Loucy (cell line): ENCODE data around the gene CCT3.

Source experiments
- H2AFZ ChIP-seq: fragments of 200-600 bp; sonication (generic); 2 replicates; pipeline ENCODE4 v1.6.0; 2016; ENCODE audit warnings: antibody characterized with exemption, mild to moderate bottlenecking, low read length, moderate library complexity
- H3F3A ChIP-seq: fragments of 200-600 bp; 2 replicates; pipeline ENCODE4 v1.6.0; 2016; ENCODE audit warnings: antibody characterized with exemption, low read depth, mild to moderate bottlenecking
- H3K27me3 ChIP-seq: fragments of 200-600 bp; sonication (generic); 2 replicates; pipeline ENCODE4 v1.6.1; 2014; ENCODE audit warnings: low read length, mild to moderate bottlenecking; ENCODE audit not compliant: insufficient read depth, poor library complexity, severe bottlenecking
- H3K36me3 ChIP-seq: fragments of 200-600 bp; sonication (generic); 2 replicates; pipeline ENCODE4 v1.6.1; 2016; ENCODE audit warnings: low read length; ENCODE audit not compliant: insufficient read depth
- H3K4me1 ChIP-seq: fragments of 200-600 bp; sonication (generic); 2 replicates; pipeline ENCODE4 v1.5.1; 2014; ENCODE audit warnings: low read length, mild to moderate bottlenecking; ENCODE audit not compliant: insufficient read depth, poor library complexity, severe bottlenecking
- H3K4me2 ChIP-seq: fragments of 200-600 bp; sonication (generic); 2 replicates; pipeline ENCODE4 v1.6.0; 2014; ENCODE audit warnings: antibody characterized with exemption, low read length, low read depth, mild to moderate bottlenecking; ENCODE audit not compliant: poor library complexity, severe bottlenecking
- H3K4me3 ChIP-seq: fragments of 200-600 bp; sonication (generic); 2 replicates; pipeline ENCODE4 v1.5.1; 2014; ENCODE audit warnings: low read length, mild to moderate bottlenecking, mixed read lengths; ENCODE audit not compliant: poor library complexity, severe bottlenecking
- H3K79me2 ChIP-seq: fragments of 200-600 bp; sonication (generic); 2 replicates; pipeline ENCODE4 v1.6.1; 2014; ENCODE audit warnings: low read length; ENCODE audit not compliant: insufficient read depth
- H3K9ac ChIP-seq: fragments of 200-600 bp; sonication (generic); 2 replicates; pipeline ENCODE4 v1.6.0; 2014; ENCODE audit warnings: mild to moderate bottlenecking, low read depth, low read length, moderate library complexity; ENCODE audit not compliant: poor library complexity, severe bottlenecking
- H3K9me2 ChIP-seq: fragments of 200-600 bp; sonication (generic); replicated peaks from 2 replicates; pipeline ENCODE4 v1.6.1; 2016; ENCODE audit warnings: low read depth, low read length, mixed read lengths
- H3K9me3 ChIP-seq: fragments of 200-600 bp; sonication (generic); 2 replicates; pipeline ENCODE4 v1.6.1; 2014; ENCODE audit warnings: mild to moderate bottlenecking, antibody characterized with exemption, low read length, low read depth; ENCODE audit not compliant: insufficient read depth
- H4K20me1 ChIP-seq: fragments of 200-600 bp; sonication (generic); 2 replicates; pipeline ENCODE4 v1.6.0; 2014; ENCODE audit warnings: antibody characterized with exemption, low read length, mild to moderate bottlenecking; ENCODE audit not compliant: insufficient read depth, poor library complexity, severe bottlenecking
- EZH2phosphoT487 ChIP-seq: fragments of 200-600 bp; IDR thresholded peaks from 2 replicates; pipeline ENCODE4 v1.6.1; 2018; ENCODE audit warnings: antibody characterized with exemption, mild to moderate bottlenecking, moderate library complexity, borderline replicate concordance
- TF ChIP-seq, protein P1 (sequence below): fragments of 200-600 bp; sonication (generic); conservative IDR thresholded peaks from 2 replicates; pipeline ENCODE4 v1.5.1; 2014; ENCODE audit warnings: mild to moderate bottlenecking, antibody characterized with exemption, low read length

CCT3 gene

DNA sequence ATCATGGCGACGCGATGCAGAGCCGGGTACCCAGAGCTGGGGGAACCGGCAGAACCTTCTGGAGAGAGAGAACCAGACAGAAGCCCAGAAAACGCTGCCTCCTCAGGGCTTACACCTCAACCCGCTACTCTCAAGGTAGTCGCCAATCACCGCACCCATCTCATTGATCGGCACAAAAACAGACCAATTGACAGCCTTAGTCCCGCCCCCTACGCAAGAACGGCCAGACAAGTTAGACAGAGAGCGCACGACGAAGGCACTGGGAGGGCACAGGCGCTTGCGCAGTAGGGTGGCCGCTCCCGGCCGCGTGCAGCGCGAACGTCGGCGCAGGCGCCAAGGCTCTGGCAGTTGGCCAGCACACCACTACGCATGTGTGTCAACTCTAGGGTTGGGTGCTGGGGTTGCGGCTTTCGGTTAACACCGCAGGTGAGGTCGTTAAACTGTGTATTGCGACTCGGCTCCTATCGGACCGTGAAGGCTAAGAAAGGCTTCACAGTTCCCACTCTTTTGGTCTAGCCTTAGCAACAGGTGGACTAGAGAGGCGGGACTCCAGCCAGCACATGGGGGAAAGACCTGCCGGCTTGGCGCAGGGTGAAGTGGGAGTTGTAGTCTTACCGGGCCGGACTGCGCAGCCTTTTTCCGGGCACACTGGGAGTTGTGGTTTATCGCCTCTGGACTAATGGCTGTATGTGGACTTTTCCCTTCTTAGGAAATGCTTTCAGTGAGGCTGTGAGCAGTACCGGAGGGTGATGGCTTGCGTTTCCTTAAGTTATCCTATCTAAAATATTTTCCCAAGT is at the start of gene CCT3, which contains the start of gene TSACC:
TSS of gene CCT3 (minus strand) at position 113 of the 797 bp plus-strand sequence. CDS start at position 5, 108 bp downstream.
TSS of gene TSACC (plus strand) at position 347 of the 797 bp plus-strand sequence. CDS start 1,232 bp downstream, outside the sequence.
- TF ChIP-seq, protein P1, sequence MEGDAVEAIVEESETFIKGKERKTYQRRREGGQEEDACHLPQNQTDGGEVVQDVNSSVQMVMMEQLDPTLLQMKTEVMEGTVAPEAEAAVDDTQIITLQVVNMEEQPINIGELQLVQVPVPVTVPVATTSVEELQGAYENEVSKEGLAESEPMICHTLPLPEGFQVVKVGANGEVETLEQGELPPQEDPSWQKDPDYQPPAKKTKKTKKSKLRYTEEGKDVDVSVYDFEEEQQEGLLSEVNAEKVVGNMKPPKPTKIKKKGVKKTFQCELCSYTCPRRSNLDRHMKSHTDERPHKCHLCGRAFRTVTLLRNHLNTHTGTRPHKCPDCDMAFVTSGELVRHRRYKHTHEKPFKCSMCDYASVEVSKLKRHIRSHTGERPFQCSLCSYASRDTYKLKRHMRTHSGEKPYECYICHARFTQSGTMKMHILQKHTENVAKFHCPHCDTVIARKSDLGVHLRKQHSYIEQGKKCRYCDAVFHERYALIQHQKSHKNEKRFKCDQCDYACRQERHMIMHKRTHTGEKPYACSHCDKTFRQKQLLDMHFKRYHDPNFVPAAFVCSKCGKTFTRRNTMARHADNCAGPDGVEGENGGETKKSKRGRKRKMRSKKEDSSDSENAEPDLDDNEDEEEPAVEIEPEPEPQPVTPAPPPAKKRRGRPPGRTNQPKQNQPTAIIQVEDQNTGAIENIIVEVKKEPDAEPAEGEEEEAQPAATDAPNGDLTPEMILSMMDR: no peak
- no peak for TF ChIP-seq EZH2phosphoT487
- peak within 1 kb of the TSS; percentile 91 for H3K9ac ChIP-seq
- peaks cover 24% of the 10 kb centered on the region for H3K4me1 ChIP-seq
- H3K4me3 ChIP-seq: peak within 1 kb of the TSS; percentile 96
- no peaks in the 10 kb centered on the region for H3K9me2 ChIP-seq
- H4K20me1 ChIP-seq: peaks cover 43% of the 10 kb centered on the region
- no peaks in the 10 kb centered on the region for H3K27me3 ChIP-seq
- peaks cover 47% of the 10 kb centered on the region for H3K79me2 ChIP-seq
- H2AFZ ChIP-seq: peak within 1 kb of the TSS; percentile 96
- no peaks in the 10 kb centered on the region for H3K9me3 ChIP-seq
- H3K4me2 ChIP-seq: peak within 1 kb of the TSS; percentile 82
- H3F3A ChIP-seq: no peaks in the 10 kb centered on the region
- peaks cover 21% of the 10 kb centered on the region; the same call in 1 of the 2 replicates for H3K36me3 ChIP-seq

DNA sequence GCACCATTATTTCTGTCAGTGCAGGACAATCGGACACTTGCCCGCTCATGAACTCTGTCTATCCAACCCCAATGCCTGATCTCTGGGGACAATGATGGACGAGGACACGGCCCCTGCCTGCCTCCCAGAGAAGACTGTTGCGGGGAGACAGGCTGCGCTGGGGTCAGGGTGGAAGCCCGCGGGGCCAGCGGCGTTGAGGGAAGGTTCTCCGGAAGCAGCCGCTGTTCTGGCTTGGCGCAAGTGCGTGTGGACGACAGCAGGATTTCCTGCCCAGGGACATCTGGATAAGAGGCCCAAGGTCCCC is 49.7 kb upstream of the CCT3 start:
- H2AFZ ChIP-seq: no peak overlapping the region
- TF ChIP-seq EZH2phosphoT487: no peak
- TF ChIP-seq, protein P1: no peak
- H3K9me3 ChIP-seq: no peaks in the 10 kb centered on the region
- no peaks in the 10 kb centered on the region for H3K9me2 ChIP-seq
- no peak overlapping the region for H3K4me2 ChIP-seq
- H3K4me1 ChIP-seq: peaks cover 13% of the 10 kb centered on the region
- H3K9ac ChIP-seq: no peak overlapping the region
- no peaks in the 10 kb centered on the region for H3K36me3 ChIP-seq
- H4K20me1 ChIP-seq: no peaks in the 10 kb centered on the region
- no peaks in the 10 kb centered on the region for H3K79me2 ChIP-seq
- no peak overlapping the region for H3K4me3 ChIP-seq
- no peaks in the 10 kb centered on the region for H3F3A ChIP-seq
- H3K27me3 ChIP-seq: no peaks in the 10 kb centered on the region

DNA sequence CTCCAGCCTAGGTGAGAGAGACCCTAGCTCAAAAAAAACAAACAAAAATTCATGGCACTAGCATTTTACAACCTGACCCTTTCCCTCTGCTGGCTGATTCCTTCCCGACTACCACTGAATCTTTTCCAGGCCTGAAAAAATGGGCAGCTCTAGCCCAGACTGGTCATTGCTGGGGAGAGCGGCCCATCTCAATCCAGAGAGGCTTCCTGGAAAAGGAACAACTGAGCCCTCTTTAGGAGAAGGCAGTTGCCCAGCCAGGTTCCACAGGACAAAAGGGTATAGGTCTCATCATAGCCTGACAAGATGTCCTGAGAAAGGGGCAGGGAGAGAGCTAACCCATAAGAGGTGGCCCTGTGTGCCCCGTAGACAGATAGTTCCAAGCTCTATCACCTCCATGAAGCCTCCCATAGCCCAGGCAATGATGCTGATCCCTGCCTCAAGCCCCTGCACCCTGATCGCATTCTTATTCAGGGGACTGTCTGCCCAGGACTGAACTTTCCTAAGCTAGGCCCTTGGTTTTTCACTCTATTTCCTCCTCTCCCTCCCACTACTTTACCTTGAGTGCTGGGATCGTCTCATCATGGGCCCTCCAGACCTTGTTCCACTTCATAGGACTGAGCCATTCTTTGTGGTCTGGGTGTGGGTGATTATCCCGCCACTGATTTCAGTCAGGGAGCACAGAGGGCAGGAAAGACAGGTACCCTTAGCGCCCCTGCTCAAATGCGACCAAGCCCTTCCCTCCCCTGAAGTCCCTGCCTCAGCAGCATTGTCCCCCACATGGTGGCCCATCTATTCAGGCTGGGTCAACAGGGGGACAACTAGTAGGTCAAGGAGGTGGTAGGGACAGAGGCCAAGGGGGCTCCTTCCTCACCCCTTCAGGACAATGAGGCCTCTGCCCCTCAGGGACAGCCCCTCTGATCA is 49.1 kb upstream of the CCT3 start:
- H3K27me3 ChIP-seq: no peaks in the 10 kb centered on the region
- no peaks in the 10 kb centered on the region for H3F3A ChIP-seq
- no peaks in the 10 kb centered on the region for H3K9me3 ChIP-seq
- TF ChIP-seq, protein P1: no peak
- TF ChIP-seq EZH2phosphoT487: no peak
- no peak overlapping the region for H2AFZ ChIP-seq
- H3K9me2 ChIP-seq: no peaks in the 10 kb centered on the region
- H4K20me1 ChIP-seq: no peaks in the 10 kb centered on the region
- peaks cover 13% of the 10 kb centered on the region for H3K4me1 ChIP-seq
- no peak overlapping the region for H3K4me3 ChIP-seq
- H3K9ac ChIP-seq: no peak overlapping the region
- no peak overlapping the region for H3K4me2 ChIP-seq
- H3K36me3 ChIP-seq: no peaks in the 10 kb centered on the region
- H3K79me2 ChIP-seq: no peaks in the 10 kb centered on the region
